Measurements from ENCODE around the gene PTPRD.

Gene PTPRD

GRCh38 chr9:8430945-8431344 lies 2181.9 kb downstream of the PTPRD start:
- no peak overlapping the region for H3K4me3 ChIP-seq (ENCODE audit: extremely low read depth, insufficient read depth, low read length, poor library complexity, severe bottlenecking)
- WGBS, 2 experiments (ENCODE audit: insufficient coverage in 2 of 2): 100% methylated on average over 2 to 3 of the region's 5 CpGs
- no peak overlapping the region for H3K27ac ChIP-seq (ENCODE audit: low read depth, low read length, severe bottlenecking)
- no peaks in the 10 kb centered on the region for H3K9me3 ChIP-seq (ENCODE audit: control insufficient read depth, low read length)
- peaks cover 5% of the 10 kb centered on the region for H3K36me3 ChIP-seq (ENCODE audit: control insufficient read depth, insufficient read depth, low read length)
- no peaks in the 10 kb centered on the region for H3K4me1 ChIP-seq (ENCODE audit: control insufficient read depth, insufficient read depth, low read length, poor library complexity, severe bottlenecking)

GRCh38 chr9:8429768-8430167 lies 2183.0 kb downstream of the PTPRD start:
- Histone ChIP-seq H3K4me1 (ENCODE audit: control insufficient read depth, insufficient read depth, low read length, poor library complexity, severe bottlenecking) (no peaks in the 10 kb centered on the region), H3K36me3 (ENCODE audit: control insufficient read depth, insufficient read depth, low read length) (no peaks in the 10 kb centered on the region), H3K9me3 (ENCODE audit: control insufficient read depth, low read length) (no peaks in the 10 kb centered on the region), H3K27ac (ENCODE audit: low read depth, low read length, severe bottlenecking) (no peak overlapping the region), H3K4me3 (ENCODE audit: extremely low read depth, insufficient read depth, low read length, poor library complexity, severe bottlenecking) (no peak overlapping the region)
- WGBS, 2 experiments (ENCODE audit: insufficient coverage in 2 of 2): 100% methylated on average over 1 of the region's 1 CpG; no CpG with 5 or more reads in 1 of the 2 experiments

DNA sequence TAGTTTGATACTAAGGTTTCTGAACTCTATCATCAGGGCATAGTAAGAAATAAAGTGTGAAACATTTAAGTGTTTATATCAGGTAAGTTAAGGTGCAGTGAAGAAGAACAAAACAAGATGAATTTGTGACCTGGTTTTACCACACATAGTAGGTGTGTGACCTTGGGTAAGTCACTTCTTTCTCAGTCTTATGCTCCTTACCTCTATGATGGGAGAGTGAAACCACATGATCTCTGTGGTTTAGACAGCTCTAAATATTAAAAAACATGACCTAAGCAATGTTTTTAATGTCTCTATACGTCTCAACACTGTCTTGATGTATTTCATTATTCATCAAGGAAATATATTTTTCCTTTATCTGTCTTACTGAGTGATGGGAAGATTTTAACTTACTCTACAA lies 2183.6 kb downstream of the PTPRD start:
- WGBS, 2 experiments (ENCODE audit: insufficient coverage in 2 of 2): no CpG with 5 or more reads among the region's 1 CpG
- H3K9me3 ChIP-seq (ENCODE audit: control insufficient read depth, low read length): no peaks in the 10 kb centered on the region

GRCh38 chr9:8428389-8428788 lies 2184.4 kb downstream of the PTPRD start:
- Histone ChIP-seq H3K4me3 (ENCODE audit: extremely low read depth, insufficient read depth, low read length, poor library complexity, severe bottlenecking) (no peak overlapping the region), H3K27ac (ENCODE audit: low read depth, low read length, severe bottlenecking) (no peak overlapping the region), H3K36me3 (ENCODE audit: control insufficient read depth, insufficient read depth, low read length) (no peaks in the 10 kb centered on the region), H3K9me3 (ENCODE audit: control insufficient read depth, low read length) (no peaks in the 10 kb centered on the region), H3K4me1 (ENCODE audit: control insufficient read depth, insufficient read depth, low read length, poor library complexity, severe bottlenecking) (no peaks in the 10 kb centered on the region)
- 100% methylated on average over 1 of the region's 3 CpGs for WGBS, 2 experiments (ENCODE audit: insufficient coverage in 2 of 2)

More for the DNA sequence above, 2183.6 kb downstream of the PTPRD start:
- Histone ChIP-seq H3K27ac (ENCODE audit: low read depth, low read length, severe bottlenecking) (no peak overlapping the region), H3K4me3 (ENCODE audit: extremely low read depth, insufficient read depth, low read length, poor library complexity, severe bottlenecking) (no peak overlapping the region), H3K36me3 (ENCODE audit: control insufficient read depth, insufficient read depth, low read length) (no peaks in the 10 kb centered on the region), H3K4me1 (ENCODE audit: control insufficient read depth, insufficient read depth, low read length, poor library complexity, severe bottlenecking) (no peaks in the 10 kb centered on the region)

GRCh38 chr9:8424786-8425410 lies 2187.9 kb downstream of the PTPRD start:
- Histone ChIP-seq H3K9me3 (ENCODE audit: control insufficient read depth, low read length) (no peaks in the 10 kb centered on the region), H3K27ac (ENCODE audit: low read depth, low read length, severe bottlenecking) (no peak overlapping the region), H3K4me3 (ENCODE audit: extremely low read depth, insufficient read depth, low read length, poor library complexity, severe bottlenecking) (no peak overlapping the region), H3K4me1 (ENCODE audit: control insufficient read depth, insufficient read depth, low read length, poor library complexity, severe bottlenecking) (no peaks in the 10 kb centered on the region), H3K36me3 (ENCODE audit: control insufficient read depth, insufficient read depth, low read length) (no peaks in the 10 kb centered on the region)
- 86 to 100% methylated on average over 2 of the region's 3 CpGs for WGBS, 2 experiments (ENCODE audit: insufficient coverage in 2 of 2)

GRCh38 chr9:8420416-8420815 lies 2192.4 kb downstream of the PTPRD start:
- no peak overlapping the region for H3K4me3 ChIP-seq (ENCODE audit: extremely low read depth, insufficient read depth, low read length, poor library complexity, severe bottlenecking)
- WGBS, 2 experiments (ENCODE audit: insufficient coverage in 2 of 2): no CpG with 5 or more reads among the region's 2 CpGs
- H3K4me1 ChIP-seq (ENCODE audit: control insufficient read depth, insufficient read depth, low read length, poor library complexity, severe bottlenecking): no peaks in the 10 kb centered on the region
- no peaks in the 10 kb centered on the region for H3K9me3 ChIP-seq (ENCODE audit: control insufficient read depth, low read length)
- H3K36me3 ChIP-seq (ENCODE audit: control insufficient read depth, insufficient read depth, low read length): no peaks in the 10 kb centered on the region
- H3K27ac ChIP-seq (ENCODE audit: low read depth, low read length, severe bottlenecking): no peak overlapping the region

GRCh38 chr9:8419596-8420275 lies 2193.1 kb downstream of the PTPRD start:
- no CpG with 5 or more reads among the region's 3 CpGs for WGBS, 2 experiments (ENCODE audit: insufficient coverage in 2 of 2)
- no peaks in the 10 kb centered on the region for H3K4me1 ChIP-seq (ENCODE audit: control insufficient read depth, insufficient read depth, low read length, poor library complexity, severe bottlenecking)
- H3K9me3 ChIP-seq (ENCODE audit: control insufficient read depth, low read length): no peaks in the 10 kb centered on the region
- no peak overlapping the region for H3K4me3 ChIP-seq (ENCODE audit: extremely low read depth, insufficient read depth, low read length, poor library complexity, severe bottlenecking)
- H3K27ac ChIP-seq (ENCODE audit: low read depth, low read length, severe bottlenecking): no peak overlapping the region
- no peaks in the 10 kb centered on the region for H3K36me3 ChIP-seq (ENCODE audit: control insufficient read depth, insufficient read depth, low read length)

GRCh38 chr9:8417341-8417740 lies 2195.5 kb downstream of the PTPRD start:
- Histone ChIP-seq H3K36me3 (ENCODE audit: control insufficient read depth, insufficient read depth, low read length) (no peaks in the 10 kb centered on the region), H3K27ac (ENCODE audit: low read depth, low read length, severe bottlenecking) (no peak overlapping the region), H3K4me1 (ENCODE audit: control insufficient read depth, insufficient read depth, low read length, poor library complexity, severe bottlenecking) (no peaks in the 10 kb centered on the region), H3K4me3 (ENCODE audit: extremely low read depth, insufficient read depth, low read length, poor library complexity, severe bottlenecking) (no peak overlapping the region), H3K9me3 (ENCODE audit: control insufficient read depth, low read length) (no peaks in the 10 kb centered on the region)
- no CpG with 5 or more reads among the region's 1 CpG for WGBS, 2 experiments (ENCODE audit: insufficient coverage in 2 of 2)

- no peaks in the 10 kb centered on the region for H3K9me3 ChIP-seq (ENCODE audit: control insufficient read depth, low read length)
- WGBS, 2 experiments (ENCODE audit: insufficient coverage in 2 of 2): 100% methylated on average over 2 of the region's 3 CpGs; no CpG with 5 or more reads in 1 of the 2 experiments
- H3K36me3 ChIP-seq (ENCODE audit: control insufficient read depth, insufficient read depth, low read length): no peaks in the 10 kb centered on the region
- H3K4me1 ChIP-seq (ENCODE audit: control insufficient read depth, insufficient read depth, low read length, poor library complexity, severe bottlenecking): no peaks in the 10 kb centered on the region
- H3K4me3 ChIP-seq (ENCODE audit: extremely low read depth, insufficient read depth, low read length, poor library complexity, severe bottlenecking): no peak overlapping the region
- H3K27ac ChIP-seq (ENCODE audit: low read depth, low read length, severe bottlenecking): no peak overlapping the region
These were observed 2200.5 kb downstream of the PTPRD start for GRCh38 chr9:8412327-8412726.

GRCh38 chr9:8408575-8409190 lies 2204.1 kb downstream of the PTPRD start:
- H3K4me3 ChIP-seq (ENCODE audit: extremely low read depth, insufficient read depth, low read length, poor library complexity, severe bottlenecking): no peak overlapping the region
- H3K9me3 ChIP-seq (ENCODE audit: control insufficient read depth, low read length): no peaks in the 10 kb centered on the region
- H3K36me3 ChIP-seq (ENCODE audit: control insufficient read depth, insufficient read depth, low read length): no peaks in the 10 kb centered on the region
- 89 to 97% methylated on average over 4 to 5 of the region's 9 CpGs for WGBS, 2 experiments (ENCODE audit: insufficient coverage in 2 of 2)
- H3K27ac ChIP-seq (ENCODE audit: low read depth, low read length, severe bottlenecking): no peak overlapping the region
- no peaks in the 10 kb centered on the region for H3K4me1 ChIP-seq (ENCODE audit: control insufficient read depth, insufficient read depth, low read length, poor library complexity, severe bottlenecking)

All from mesodermal cell (in vitro differentiated cells).